Gastroesophageal sphincter (tissue), 3 donors: ENCODE measurements around the gene ASB1.

Experiments used
- CTCF ChIP-seq, 4 experiments: fragments of 200-600 bp in 2 of 4; fragments of 450-650 bp in 2 of 4; sonication (generic) in 1 of 4; IDR thresholded peaks; one replicate each; pipeline ENCODE4 v1.5.1; 2017 to 2019; ENCODE audit warnings: antibody characterized with exemption in 4 of 4, mild to moderate bottlenecking in 2 of 4, moderate library complexity in 2 of 4
- EP300 ChIP-seq: sonication (generic); formaldehyde crosslinking; IDR thresholded peaks from one replicate; pipeline ENCODE4 v1.6.1; 2017; ENCODE audit warnings: antibody characterized with exemption, mild to moderate bottlenecking
- POLR2A ChIP-seq, 2 donors: fragments of 450-650 bp; IDR thresholded peaks; one replicate each; pipeline ENCODE4 v1.6.1; 2017; ENCODE audit warnings: antibody characterized with exemption in 2 of 2, mild to moderate bottlenecking in 2 of 2, moderate library complexity in 1 of 2
- POLR2AphosphoS5 ChIP-seq: sonication (generic); formaldehyde crosslinking; IDR thresholded peaks from one replicate; pipeline ENCODE4 v1.6.1; 2017; ENCODE audit warnings: antibody characterized with exemption

DNA sequence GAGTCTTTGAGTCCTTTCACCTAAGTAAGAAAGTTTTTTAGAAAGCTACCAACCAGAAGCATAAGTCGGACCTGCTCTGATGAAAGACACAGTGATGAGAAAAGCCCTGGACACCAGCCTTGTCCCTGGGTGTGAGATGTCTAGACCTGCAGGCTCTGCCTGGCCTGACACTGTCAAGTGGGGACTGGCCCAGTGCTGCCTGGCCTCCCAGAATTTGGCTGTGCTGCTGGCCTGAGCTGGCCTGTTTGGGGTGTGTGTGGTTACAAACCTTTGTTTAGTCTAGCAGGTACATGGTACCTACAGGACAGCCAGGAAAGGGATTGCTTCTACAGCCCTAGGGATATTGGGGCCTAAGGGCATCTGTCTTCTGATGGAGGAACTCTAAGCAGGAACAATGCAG is 48.3 kb downstream of the ASB1 start:
- TF ChIP-seq EP300 = no peak
- TF ChIP-seq CTCF (IDR thresholded peaks at IDR 0.05) = no peak
- no peak for TF ChIP-seq POLR2A (IDR thresholded peaks at IDR 0.05)
- TF ChIP-seq POLR2AphosphoS5 = no peak
